Fibroblast of lung (primary cell): ENCODE results near the gene SOSTDC1.

Experiments used
- EZH2 ChIP-seq: IDR thresholded peaks from 2 replicates; pipeline ENCODE4 v1.5.1; 2012; ENCODE audit warnings: low read length, control low read depth, mild to moderate bottlenecking; ENCODE audit errors: missing control alignments
- TF ChIP-seq, protein P1 (sequence below), 2 donors: IDR thresholded peaks in 1 of 2; conservative IDR thresholded peaks in 1 of 2; 1 replicate in 1 of 2; 2 replicates in 1 of 2; pipeline ENCODE4 v1.5.1; 2011 to 2012; ENCODE audit warnings: low read length in 2 of 2, control low read depth in 1 of 2, inconsistent platforms in 1 of 2, low read depth in 1 of 2, mild to moderate bottlenecking in 1 of 2

DNA sequence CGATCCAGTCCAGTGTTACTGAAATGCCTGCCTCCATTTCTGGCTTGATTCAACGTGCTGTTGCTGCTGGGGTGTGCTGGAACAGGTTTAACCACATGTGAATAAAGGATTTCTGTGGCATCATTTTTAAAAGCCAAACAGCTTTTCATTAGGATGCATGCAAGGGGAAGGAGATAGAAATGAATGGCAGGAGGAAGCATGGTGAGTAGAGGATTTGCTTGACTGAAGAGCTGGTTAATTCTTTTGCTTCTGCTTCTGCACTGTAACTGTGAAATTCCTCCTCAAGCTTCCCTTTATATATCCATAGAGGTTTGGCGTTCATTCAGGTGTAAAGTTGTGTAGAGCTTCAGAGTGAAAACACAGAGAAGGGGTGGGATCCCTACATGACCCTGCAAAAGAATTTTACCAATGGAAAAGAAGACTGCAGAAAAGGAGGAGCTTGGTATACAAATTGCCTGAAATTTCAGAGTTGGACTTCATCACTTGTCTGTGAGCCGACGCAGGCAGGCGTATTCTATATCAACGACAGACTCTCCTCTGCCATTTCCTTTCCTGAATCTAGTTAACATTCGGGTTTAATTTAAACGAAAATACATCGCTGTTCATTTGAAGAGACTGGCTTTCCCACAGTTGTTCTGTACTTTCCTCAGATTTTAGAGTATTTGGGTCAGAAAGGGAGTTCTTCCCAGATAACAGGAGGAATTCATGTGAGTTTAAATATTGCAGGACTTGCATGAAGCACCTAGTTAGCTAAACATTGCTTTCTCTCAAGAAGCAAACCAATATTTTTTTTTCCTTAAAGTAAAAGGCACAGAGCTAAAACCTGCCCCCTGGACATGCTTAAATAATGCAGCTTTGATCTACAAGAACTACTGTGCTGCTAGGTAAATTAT, at the start of gene SOSTDC1:
- no peak for TF ChIP-seq EZH2
- TF ChIP-seq, protein P1, sequence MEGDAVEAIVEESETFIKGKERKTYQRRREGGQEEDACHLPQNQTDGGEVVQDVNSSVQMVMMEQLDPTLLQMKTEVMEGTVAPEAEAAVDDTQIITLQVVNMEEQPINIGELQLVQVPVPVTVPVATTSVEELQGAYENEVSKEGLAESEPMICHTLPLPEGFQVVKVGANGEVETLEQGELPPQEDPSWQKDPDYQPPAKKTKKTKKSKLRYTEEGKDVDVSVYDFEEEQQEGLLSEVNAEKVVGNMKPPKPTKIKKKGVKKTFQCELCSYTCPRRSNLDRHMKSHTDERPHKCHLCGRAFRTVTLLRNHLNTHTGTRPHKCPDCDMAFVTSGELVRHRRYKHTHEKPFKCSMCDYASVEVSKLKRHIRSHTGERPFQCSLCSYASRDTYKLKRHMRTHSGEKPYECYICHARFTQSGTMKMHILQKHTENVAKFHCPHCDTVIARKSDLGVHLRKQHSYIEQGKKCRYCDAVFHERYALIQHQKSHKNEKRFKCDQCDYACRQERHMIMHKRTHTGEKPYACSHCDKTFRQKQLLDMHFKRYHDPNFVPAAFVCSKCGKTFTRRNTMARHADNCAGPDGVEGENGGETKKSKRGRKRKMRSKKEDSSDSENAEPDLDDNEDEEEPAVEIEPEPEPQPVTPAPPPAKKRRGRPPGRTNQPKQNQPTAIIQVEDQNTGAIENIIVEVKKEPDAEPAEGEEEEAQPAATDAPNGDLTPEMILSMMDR (conservative IDR thresholded peaks at IDR 0.05 in 1 of 2, IDR thresholded peaks at IDR 0.05 in 1 of 2; ENCODE audit: low read depth in 1 of 2, low read length in 2 of 2) = no peak
